Epithelial cell of proximal tubule (primary cell): ENCODE results near the gene RBM7. TPM values are rescaled to one million over a fixed set of nuclear protein-coding genes. Genes with fewer than 3 reads are reported as not detected.

Experiments
- DNase-seq: peaks from one replicate; pipeline ENCODE4 v3.0.0-alpha.2; 2011; ENCODE audit warnings: low read depth
- H3K4me3 ChIP-seq: 2 replicates; pipeline ENCODE4 v1.5.1; 2011; ENCODE audit warnings: low read depth, mild to moderate bottlenecking, low read length
- total RNA-seq: library from RNA; depleted of rRNA; stranded (reverse); fragments of >200 nt; gene quantifications from 2 replicates; pipeline ENCODE4 v1.2.3, GENCODE V29; 2015
- TF ChIP-seq, protein P1 (sequence below): conservative IDR thresholded peaks from 2 replicates; pipeline ENCODE4 v1.5.1; 2012; ENCODE audit warnings: low read depth, mild to moderate bottlenecking, low read length

Gene RBM7
- 15.2 and 26.9 TPM in 2 replicates for total RNA-seq

DNA sequence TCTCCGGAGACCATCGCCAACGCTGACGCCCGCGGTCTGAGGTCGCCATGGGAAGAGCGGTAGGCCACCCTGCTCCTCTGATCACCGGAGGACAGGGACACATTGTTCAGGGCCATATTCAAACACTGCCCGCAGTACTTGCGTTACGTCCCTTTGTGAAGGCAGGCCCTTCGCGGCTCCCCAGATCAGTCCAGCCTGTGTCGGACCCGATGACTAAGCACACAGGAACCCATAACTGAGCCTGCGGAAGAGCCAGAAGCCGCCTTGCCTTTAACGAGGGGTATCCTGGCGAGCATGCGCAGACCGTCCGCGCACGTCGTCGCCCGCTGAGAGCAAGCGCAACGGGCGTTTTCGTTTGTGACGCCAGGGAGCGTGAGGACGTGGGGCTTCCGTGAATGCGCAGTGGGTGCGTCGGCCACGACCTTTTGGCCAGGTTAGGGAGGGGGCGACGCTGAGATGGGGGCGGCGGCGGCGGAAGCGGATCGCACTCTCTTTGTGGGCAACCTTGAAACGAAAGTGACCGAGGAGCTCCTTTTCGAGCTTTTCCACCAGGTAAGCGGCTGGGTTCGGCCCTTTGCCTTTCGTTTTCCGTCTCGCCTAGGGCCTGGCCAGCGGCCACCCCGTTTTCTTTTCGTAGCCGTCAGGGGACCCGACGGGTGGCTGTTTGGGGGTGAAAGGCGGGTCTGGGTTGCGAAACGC is at the start of gene RBM7, which contains the start of gene C11orf71:
Gene RBM7, plus strand, starts transcription at position 451 of the 699 bp plus-strand sequence. Its CDS starts 6 bp downstream, at position 457.
Gene C11orf71, minus strand, starts transcription at position 296 of the 699 bp plus-strand sequence. Its CDS starts 180 bp downstream, at position 116.
- H3K4me3 ChIP-seq = peak within 1 kb of the TSS; percentile 63
- TF ChIP-seq, protein P1, sequence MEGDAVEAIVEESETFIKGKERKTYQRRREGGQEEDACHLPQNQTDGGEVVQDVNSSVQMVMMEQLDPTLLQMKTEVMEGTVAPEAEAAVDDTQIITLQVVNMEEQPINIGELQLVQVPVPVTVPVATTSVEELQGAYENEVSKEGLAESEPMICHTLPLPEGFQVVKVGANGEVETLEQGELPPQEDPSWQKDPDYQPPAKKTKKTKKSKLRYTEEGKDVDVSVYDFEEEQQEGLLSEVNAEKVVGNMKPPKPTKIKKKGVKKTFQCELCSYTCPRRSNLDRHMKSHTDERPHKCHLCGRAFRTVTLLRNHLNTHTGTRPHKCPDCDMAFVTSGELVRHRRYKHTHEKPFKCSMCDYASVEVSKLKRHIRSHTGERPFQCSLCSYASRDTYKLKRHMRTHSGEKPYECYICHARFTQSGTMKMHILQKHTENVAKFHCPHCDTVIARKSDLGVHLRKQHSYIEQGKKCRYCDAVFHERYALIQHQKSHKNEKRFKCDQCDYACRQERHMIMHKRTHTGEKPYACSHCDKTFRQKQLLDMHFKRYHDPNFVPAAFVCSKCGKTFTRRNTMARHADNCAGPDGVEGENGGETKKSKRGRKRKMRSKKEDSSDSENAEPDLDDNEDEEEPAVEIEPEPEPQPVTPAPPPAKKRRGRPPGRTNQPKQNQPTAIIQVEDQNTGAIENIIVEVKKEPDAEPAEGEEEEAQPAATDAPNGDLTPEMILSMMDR = peak; percentile 7
- peak; percentile 84 for DNase-seq

- no peak for DNase-seq
- H3K4me3 ChIP-seq = no peak overlapping the region
- TF ChIP-seq, protein P1 = no peak
Observed at GRCh38 chr11:114353443-114353842, 47.0 kb upstream of the RBM7 start.

- no peak overlapping the region for H3K4me3 ChIP-seq
- peak; percentile 30 for DNase-seq
- TF ChIP-seq, protein P1 = no peak
Observed at GRCh38 chr11:114354076-114354475, 46.4 kb upstream of the RBM7 start.

DNA sequence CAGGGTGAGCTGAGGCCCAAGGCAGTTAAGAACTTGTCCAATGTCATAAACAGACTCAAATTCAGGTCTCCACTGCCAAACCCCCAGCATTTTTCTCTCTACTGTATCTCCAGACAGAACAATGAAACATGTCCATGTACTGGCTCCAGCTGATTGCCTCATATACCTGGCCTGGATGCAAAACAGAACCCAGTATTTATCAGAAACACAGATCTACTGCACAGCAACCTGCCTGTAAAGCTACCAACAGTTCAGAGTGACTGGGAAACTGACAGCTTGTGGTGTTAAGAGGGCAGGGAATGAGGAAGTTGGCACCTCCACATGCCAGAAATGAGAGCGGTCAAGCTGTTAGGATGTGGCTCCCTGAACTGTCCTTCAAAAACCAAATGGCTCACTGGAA is 41.8 kb upstream of the RBM7 start:
- DNase-seq = no peak
- no peak overlapping the region for H3K4me3 ChIP-seq
- TF ChIP-seq, protein P1 = no peak

- no peak overlapping the region for H3K4me3 ChIP-seq
- TF ChIP-seq, protein P1 = no peak
- no peak for DNase-seq
Observed at GRCh38 chr11:114359342-114359741, 41.1 kb upstream of the RBM7 start.

DNA sequence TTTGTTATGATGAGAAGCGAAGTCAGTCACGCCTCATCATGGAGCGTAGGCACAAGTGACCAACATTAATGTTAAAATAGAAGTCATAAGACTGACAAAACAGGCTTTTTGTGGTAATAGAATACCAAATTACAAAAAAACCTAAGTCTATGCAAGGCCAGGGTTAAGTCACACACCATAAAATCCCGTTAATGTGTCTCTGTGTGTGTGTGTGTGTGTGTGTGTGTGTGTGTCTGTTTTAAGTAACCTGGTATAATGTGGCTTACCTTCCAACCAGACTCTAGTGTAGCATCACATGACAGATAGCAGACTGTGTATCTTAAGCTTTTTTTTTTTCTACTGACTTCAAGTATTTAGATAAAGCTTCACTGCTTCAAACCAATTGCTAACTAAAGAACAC is 38.1 kb upstream of the RBM7 start:
- TF ChIP-seq, protein P1 = no peak
- DNase-seq = no peak
- H3K4me3 ChIP-seq = no peak overlapping the region

- no peak for DNase-seq
Observed at GRCh38 chr11:114362958-114363357, 37.5 kb upstream of the RBM7 start.

More at GRCh38 chr11:114362958-114363357, 37.5 kb upstream of the RBM7 start:
- no peak overlapping the region for H3K4me3 ChIP-seq
- TF ChIP-seq, protein P1 = no peak
